ENCODE data around the gene PGAP2.

PGAP2 gene

DNA sequence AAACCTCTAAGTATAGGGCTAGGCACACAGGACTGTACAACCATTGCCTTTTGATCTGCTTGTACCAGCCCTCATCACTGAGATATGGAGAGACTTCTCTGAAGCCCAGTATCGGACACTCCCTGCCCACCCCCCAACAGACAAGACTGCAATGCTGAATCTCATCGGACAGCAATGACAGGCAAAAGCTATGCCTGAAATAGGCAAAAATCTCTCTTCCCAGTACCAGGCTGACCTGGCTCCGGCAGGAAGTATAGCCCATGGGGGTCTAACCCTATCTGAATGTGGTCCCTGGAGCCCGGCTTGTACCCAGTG is 25.9 kb downstream of the PGAP2 start:
- no peak for DNase-seq

DNA sequence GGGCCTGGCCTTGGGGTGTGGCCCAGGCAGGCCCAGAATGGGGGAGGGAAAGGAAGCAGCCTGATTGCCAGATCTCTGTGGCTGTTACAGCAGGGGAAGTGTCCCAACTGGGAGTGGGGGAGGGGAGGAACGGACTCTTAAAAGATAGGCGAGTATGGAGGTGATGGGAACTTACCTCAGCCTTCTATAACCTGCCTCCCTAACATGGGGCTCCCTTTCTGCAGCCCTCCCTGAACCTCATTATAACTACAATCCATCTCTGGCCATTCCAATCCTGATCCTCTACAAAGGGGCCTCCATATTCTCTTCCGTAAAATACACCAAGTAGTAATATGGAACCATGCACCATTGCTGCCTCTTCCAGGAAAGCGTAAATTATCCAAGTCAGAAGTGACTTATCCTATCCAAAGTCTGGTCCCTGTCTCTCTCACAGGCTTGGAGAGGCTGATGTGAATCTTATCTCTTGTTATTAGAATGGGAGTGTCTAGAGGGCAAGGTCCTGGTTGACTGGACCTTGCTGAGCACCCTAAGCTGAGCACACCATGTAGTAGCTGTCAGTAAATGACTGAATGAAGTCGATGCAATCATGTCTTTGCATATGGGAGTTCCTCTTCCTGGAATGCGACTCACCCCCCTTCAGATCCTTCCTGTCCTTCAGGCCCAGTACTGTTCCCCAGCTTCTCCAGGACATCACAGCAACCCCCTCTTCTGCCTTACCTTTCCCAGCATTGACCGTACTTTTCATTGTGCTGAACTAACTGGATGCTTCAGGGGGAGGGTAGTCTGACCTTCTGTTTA is 26.5 kb downstream of the PGAP2 start:
- DNase-seq = no peak

DNA sequence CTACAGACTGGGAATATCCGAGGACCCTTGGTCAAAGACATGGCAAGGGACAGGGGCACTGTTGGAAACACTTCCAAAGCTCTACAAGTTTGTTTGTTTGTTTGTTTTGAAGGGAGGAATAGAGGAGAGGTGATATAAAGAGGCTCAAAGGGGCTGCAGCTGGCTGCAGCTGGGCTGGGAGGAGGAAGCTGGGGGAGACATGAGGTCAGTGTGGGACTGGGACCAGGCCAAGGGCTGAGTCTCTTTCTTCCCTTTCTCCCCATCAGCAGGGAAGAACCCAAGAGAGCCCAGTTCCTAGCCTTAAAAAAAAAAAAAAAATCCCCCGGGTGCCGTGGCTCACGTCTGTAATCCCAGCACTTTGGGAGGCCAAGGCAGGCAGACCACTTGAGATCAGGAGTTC is 27.4 kb downstream of the PGAP2 start:
- DNase-seq = no peak

DNA sequence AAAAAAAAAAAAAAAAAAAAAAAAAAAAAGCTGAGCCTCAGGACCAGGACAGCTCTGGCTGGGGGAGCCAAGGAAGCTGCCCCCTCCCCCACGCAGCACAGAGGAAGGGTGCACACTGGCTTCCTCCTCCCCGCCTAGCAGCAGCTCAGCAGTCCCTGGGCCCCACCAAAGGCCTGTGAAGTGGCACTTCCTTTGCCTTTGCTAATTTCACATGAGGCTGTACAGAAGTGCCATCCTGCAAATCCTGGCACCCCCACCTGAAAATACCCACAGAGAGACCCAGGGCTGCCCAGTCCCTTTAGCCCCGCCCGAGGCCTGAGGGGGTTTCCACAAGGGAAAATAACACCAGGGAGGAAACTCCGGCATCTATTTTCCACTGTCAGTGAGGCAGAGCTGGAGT is 28.5 kb downstream of the PGAP2 start:
- DNase-seq = no peak

DNA sequence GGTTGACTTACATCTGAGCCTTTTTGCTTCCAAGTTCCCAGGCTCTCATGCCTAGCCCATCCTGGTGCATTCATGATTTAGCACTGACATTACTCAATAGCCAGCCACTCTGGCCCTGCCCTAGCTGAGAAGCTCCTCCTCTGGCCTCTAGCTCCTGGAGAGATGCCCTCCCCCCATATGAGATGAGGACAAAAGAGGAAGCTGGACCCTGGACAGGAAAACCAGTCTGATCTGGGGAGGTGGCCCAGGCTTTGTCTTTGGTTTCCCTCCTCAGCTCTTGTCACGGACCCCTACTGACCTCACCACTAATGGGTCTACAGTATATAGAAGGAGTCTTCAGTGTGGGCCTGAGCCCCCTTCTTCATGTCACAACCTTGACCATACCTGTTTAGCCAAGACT is 29.4 kb downstream of the PGAP2 start:
- DNase-seq = no peak

DNA sequence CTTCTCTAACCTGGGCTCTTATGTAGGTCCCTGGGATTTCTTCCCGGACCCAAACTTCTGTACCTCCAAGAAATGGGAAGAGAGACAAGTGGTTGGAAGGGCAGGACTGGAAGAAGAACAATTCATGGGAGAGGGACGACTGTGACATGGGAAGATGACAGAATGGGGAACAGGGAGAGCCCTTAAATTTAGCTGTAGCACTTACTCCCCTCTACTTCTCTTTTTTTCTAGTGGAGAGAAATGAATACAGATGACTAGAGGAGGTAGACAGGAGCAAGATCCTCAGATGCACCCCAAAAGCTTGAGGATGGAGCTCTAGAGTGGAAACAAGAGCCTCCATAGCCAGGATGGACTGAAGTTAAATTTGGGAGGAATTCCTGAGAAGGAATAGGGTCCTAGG is 30.1 kb downstream of the PGAP2 start:
- DNase-seq = no peak

DNA sequence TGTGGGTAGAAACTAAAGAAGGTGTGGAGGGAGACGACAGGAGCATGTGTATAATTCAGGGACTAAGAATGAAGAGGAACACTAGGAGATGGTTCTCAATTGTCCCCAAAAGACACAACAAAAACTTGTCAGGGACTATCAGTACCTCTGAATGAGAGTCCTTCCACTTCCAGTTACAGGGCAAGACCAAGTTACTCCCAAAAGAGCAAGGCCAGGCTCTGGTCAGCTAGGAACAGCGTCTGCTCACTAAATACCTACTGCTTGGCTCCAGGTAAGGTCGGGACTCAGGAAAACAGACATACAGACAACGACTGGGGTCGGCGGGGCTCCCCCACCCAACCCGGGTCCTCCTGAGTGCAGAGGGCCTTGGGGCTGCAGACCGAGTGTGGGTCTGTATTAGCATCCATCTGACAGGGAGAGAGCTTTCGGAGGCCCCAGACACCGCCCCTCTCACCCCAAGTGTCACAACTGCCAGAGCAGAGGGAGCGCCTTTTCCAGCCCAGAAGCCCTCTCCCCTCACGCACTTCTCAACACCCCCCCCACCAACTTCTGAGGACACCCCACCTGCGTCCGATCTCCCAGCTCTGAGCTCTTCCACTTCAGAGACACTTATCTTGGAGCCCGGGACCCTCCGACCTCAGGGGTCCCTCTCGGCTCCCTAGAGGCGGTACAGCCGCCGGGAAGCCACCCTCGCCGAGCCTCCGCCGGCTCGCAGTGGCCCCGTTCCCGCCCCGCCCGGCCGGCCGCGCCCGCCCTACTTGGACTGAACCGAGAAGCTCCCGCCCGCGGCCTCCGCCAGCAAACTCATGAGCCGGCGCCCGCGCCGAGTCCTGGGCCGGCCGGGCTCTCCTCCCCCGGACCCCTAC is 31.9 kb downstream of the PGAP2 start:
- DNase-seq = no peak

DNA sequence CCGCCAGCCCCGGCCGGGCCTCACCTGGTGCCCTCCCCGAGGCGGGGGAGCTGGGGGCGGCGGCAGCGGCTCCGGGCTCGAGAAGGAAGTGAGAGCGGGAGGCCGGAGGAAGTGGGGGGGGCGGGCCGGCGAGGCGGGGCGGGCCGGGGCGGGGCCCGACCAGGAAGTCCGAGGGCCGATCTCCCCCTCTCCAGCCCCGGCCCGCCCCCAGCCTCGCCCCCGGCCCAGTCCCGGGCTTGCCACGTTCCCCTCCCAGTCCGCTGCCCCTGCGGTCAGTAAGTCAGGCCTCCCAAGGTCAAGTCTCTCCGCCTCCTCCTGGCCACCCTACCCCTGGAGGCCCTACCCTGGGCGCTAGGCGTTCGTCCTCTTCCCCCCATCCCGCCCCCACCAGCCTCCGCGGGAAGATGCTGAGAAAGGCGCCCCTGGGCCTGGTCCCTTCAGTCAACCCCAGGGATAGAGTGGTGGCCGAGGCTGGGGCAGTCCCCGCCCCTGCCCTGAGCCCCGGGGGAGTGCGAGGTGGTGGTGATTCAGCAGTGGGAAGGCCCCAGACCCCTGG is 32.6 kb downstream of the PGAP2 start, which contains the start of gene RHOG:
Gene RHOG, minus strand, starts transcription at position 90 of the 556 bp plus-strand sequence. CDS start 12,821 bp downstream, outside the sequence.
- peak; percentile 86 for DNase-seq

DNA sequence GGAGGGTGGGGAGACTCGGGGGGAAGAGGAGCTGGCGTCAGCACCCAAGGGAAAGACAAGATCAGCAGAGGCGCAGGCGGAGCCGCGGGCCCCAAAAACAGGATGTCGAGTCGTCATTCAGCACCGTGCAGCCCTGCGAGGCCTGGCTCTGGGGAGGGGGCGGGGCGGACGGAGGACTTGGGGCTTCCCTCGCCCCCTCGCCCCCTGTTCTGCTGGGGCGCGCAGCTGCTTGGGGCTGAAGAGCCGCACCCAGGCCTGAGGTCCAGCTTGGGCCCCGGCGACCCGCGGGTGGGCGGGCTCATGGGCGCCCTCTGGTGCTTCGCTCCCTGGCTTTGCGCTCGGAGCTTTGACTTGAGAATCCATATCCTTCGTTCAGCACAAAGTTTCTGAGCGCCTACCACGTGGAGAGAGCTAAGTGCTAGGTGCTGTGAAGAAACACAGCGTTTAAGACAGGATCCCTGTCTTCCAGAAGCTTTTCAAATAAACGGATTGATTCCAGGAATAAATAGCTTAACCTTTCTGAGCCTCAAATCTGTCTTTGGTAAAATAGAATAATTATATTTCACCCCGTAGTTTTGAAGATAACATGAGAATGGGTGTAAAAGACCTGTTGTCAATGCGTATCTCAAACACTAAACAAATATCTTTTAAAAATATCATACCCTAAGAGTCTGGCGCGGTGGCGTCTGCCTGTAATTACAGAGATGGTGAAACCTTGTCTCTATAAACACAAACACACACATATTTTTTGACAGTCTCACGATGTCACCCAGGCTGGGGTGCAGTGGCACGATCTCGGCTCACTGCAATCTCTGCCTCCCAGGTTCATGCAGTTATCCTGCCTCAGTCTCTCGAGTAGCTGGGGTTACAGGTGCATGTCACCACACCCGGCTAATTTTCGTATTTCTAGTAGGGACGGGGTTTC is 33.3 kb downstream of the PGAP2 start:
- peak; percentile 93 for DNase-seq

DNA sequence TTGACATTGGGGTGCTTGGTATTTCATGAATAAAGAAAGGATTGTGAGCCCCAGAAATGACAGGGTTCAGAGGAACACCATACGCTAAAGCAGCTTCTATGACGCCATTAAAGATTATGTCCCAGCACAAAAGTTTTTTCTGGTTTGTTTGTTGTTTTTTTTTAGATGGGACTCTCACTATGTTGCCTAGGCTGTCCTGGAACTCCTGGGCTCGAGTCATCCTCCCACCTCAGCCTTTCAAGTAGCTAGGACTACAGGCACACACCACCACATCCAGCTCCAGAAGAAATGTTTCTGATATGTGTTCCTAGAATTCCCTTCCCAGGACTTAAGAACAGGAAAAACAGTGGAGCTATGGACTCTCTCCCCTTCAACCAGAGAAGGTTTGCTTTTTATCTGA is 35.0 kb downstream of the PGAP2 start:
- DNase-seq = no peak

DNA sequence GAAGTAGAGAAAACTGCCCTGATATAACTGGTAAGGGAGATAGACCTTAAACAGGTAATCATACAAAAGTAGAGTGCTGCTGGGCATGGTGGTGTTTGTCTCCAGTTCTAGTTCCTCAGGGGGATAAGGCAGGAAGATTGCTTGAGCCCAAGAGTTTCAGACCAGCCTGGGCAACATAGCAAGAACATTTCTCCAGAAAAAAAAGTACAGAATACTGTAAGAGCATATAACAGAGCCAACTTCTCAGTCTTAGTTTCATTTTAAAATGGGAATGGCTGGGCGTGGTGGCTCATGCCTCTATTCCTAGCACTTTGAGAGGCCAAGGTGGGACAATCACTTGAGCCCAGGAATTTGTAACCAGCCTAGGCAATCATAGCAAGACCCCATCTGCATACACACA is 36.9 kb downstream of the PGAP2 start:
- DNase-seq = no peak

DNA sequence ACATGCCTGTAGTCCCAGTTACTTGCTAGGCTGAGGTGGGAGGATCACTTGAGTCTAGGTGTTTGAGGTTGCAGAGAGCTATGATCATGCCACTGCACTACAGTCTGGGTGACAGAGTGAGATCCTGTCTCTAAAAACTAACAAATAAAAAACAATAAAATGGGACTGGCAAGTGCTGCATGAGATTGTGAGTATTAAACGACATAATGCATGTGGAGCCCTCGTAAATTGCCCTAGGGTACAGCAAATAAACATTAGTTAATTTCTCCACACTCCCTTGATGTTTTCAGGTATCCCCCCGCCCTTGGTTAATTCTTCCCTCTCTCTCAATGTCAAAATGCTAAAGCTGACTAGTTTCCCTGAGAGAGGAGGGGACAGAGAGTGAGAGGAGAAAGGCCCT is 37.3 kb downstream of the PGAP2 start:
- no peak for DNase-seq

DNA sequence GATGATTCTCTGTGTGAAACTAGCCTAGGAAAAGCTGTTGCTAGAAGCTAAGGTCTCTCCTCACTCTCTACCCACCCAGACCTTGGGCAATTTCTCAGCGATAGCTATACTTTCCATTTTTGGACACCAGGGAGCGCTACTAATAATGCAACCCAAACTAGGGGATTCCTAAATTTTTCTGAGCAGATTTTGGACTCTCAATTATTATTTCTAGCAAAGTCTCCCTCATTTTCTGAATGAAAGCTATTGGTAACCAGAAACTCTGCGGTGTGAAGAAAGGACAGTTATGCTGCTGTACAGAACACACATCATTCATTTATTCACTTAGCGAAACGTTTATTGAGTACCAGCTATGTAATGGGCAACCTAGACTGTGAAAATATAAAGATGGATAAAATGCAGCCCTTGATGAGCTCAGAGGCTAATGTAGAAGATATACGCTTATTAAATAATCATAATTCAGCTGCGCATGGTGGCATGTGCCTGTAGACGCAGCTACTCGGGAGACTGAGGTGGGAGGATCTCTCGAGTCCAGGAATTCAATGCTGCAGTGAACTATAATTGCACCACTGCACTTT is 41.0 kb downstream of the PGAP2 start:
- peak; percentile 61 for DNase-seq

DNA sequence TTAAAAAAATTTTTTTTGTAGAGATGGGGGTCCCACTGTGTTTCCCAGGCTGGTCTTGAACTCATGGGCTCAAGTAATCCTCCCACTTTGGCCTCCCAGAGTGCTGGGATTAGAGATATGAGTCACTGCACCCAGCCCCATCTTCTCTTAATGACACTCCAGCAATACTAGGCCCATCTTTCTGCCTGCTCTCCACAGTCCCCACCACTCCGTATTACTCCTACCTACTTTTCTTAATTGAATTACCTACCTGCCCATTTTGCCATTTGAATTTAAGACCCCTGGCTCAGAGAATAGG is 45.1 kb downstream of the PGAP2 start:
- no peak for DNase-seq

DNA sequence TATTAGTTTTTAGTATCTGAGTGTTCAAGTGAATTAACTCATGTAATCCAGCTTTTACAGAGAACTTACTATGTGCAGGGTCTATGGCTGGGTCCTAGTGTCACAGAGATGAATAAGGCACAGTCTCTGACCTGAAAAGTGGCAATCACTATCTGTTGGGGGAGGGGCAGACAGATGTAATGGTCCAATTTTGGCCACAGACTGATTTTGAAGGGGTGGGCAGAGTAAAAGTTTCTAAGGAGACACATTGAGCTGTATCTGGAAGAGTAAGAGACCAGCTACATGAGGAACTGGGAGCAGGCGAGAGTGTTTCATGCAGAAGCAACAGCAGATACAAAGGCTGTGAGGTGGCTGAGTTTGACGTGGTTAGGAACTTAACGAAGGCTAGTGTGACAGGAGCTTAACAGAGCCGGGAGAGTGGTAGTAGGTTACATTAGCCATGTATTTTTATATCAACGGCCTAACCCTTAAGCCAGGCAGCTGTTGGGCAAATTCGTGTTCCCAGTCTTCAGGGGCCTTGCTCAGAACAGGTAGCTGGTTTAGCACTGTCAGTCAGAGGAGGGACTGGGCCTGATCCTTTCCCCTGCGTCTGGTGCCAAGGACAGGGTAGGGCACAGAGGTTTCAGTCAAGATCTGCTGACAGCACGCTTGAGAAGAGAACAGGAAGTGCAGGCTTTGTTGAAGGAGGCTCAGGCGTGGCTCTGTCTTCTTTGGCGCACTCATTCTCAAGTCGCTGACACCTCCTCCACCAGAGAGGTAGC is 45.7 kb downstream of the PGAP2 start:
- DNase-seq = peak; percentile 58

DNA sequence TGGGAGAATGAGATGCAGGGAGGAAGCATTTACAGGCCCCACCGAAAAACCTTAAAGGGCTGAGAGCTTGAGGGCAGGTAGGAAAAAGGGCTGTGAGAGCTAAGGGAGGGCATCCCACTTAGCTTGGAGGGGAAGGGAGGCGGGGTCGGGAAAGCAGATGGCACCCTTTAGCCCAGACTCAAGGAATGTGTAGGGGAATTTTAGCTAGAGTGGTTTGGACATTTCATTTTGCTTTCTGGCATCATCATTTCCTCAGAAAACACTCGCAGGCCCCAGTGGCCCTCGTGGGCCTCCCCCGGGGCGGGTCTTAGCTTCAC is 46.3 kb downstream of the PGAP2 start:
- DNase-seq = no peak

DNA sequence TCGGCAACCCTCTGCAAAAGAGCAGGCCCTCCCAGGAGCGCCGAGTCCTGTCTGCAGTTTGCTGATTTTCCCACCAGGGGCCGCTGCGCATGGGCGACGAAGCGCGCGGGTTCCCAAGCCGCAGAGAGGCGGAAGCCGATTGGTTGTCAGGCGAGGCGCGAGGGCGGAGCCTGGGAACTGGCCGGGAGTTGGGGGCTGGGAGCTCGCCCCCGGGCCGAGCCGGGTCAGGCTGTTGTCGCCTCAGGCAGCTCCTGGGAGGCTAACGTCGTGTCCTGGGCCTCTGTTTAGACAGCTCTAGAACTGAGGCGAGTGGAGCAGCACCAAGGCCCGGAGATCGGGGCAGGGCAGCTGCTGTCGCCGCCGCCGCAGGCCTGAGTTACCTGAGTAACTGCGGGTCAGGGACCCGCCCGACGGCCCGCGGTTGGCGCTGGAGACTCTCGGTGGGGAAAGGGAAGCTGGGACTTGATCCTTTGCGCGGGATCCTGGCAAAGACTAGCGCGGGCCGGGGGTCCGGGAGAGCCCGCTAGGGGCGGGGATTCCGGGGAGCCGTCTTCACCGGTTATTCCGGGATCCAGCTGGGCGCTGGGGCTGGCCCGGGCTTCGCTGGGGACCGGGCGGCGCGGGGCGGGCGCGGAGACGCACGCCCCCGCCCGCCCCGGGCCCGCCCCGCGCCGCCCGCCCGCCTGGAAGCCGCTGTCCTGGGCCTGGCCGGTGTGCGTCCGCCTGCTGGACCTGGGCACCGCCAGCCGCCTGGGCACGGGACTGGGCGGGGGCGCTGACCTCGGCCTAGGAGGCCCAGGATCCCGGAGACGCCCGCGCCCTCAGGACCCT is 46.8 kb downstream of the PGAP2 start, which contains the start of gene STIM1:
Gene STIM1, plus strand, starts transcription at position 688 of the 831 bp plus-strand sequence. CDS start 607 bp downstream, outside the sequence.
- peak; percentile 95 for DNase-seq

DNA sequence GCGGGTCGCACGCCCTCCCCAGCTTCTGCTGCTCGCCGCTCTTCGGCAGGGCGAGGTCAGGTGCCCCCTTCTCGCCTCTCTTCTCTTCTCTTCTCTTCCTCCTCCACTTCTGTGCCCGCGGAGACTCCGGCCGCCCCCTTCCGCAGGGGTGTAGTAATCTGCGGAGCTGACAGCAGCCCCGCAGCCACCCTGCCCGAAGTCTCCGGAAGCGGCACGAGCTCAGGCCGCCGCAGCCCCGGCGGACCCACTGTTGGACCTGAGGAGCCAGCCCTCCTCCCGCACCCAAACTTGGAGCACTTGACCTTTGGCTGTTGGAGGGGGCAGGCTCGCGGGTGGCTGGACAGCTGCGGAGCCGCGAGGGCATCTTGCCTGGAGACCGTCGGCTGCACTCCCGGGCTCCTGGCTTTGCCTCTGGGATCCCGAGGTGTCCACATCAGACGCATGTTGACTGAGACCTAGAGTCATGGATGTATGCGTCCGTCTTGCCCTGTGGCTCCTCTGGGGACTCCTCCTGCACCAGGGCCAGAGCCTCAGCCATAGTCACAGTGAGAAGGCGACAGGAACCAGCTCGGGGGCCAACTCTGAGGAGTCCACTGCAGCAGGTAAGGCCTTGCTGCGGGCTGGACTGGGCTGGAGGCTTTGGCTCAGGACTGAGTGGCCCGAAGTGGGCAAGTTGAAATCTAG is 47.6 kb downstream of the PGAP2 start:
- peak; percentile 66 for DNase-seq

DNA sequence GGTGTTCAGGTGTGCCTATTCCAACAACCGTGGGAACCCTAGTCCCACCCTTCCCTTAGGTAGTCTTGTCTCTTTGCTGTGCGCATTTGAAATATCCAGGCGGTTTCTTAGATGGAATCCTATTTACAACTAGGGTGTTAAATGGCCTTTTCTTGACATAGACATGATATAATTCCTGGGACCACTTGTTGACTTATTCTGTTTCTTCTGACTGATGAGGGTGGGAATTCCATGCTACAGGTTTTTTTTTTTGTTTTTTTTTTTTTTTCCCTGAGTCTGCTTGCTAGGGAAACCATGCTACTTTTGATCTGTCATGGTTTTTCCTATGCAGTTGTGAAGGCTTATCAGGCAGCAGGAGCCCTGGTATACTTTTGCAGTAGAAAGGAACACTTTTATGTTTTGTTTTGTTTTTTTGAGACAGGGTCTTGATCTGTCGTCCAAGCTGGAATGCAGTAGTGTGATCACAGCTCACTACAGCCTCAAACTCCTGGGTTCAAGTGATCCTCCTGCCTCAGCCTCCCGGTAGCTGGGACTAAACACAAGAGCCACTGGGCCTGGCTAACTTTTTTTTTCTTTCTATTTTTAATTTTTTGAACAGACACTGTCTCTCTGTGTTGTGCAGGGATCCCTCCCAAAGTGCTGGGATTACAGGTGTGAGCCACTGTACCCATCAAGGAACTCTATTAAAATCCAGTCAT is 48.6 kb downstream of the PGAP2 start:
- no peak for DNase-seq

DNA sequence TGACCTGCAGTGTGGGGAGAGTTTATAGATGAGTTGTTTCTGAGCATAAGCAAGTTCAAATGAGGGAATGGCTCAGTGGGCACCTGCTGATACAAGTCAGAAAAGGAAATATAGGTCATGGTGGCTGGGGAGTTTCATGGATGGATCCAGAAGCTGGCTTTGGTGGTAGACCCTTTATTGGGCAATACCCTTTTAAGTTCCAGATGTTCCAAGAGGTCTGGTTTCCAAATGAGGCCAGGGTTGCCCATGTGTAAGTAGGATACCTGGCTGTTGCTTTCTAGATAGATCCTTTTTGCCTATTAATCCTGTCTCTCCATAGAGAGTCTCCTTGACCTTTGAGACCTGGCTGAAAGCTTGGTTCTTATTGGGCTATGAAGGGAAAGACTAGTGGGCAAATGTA is 49.3 kb downstream of the PGAP2 start:
- no peak for DNase-seq

Measured in NCI-H69 (cell line).